Fibroblast of skin of back (primary cell): ENCODE data around the gene MCF2L.
"Not testable (repeated sequence)": the region's sequence is repeated elsewhere in the genome, so short reads cannot be mapped to it uniquely, and the experiment has no call there.

Experiments used
- DNase-seq: peaks from one replicate; pipeline ENCODE4 v3.0.0-alpha.2; 2013

MCF2L gene

DNA sequence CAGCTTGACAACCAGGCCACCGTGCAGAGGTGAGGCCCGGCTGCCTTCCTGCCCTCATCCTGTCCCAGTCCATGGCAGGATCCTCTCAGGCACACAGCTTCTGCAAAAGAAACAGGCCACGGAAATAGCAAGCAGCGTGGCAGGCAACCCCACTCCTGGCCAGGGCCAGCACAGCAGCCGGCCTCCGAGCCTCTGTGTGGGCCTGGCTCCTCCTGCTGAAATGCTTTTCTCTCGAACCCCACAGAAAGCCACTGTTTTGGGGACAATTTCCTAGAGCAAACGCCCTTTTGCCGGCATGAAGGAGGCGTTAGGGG lies 97.1 kb downstream of the MCF2L start:
- DNase-seq: no peak

DNA sequence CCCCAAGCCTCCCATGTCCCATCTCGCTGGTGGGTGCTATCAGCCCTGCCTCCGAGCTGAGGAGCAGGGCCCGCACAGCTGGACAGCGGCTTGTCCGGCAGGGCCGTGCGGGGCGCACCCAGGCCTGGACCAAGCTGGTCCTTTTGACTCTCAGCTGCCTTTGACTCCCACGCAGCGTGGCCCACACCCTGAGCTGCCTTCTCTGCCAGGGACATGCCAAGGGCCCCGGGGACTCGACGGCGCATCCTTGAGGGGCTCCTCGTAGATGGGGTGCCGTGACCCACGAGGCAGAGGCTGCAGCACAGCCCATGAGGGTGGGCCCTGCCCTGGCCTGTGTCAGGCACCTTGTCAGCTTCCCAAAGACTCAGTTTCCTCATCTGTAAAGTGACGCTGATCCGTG lies 97.7 kb downstream of the MCF2L start:
- no peak for DNase-seq

DNA sequence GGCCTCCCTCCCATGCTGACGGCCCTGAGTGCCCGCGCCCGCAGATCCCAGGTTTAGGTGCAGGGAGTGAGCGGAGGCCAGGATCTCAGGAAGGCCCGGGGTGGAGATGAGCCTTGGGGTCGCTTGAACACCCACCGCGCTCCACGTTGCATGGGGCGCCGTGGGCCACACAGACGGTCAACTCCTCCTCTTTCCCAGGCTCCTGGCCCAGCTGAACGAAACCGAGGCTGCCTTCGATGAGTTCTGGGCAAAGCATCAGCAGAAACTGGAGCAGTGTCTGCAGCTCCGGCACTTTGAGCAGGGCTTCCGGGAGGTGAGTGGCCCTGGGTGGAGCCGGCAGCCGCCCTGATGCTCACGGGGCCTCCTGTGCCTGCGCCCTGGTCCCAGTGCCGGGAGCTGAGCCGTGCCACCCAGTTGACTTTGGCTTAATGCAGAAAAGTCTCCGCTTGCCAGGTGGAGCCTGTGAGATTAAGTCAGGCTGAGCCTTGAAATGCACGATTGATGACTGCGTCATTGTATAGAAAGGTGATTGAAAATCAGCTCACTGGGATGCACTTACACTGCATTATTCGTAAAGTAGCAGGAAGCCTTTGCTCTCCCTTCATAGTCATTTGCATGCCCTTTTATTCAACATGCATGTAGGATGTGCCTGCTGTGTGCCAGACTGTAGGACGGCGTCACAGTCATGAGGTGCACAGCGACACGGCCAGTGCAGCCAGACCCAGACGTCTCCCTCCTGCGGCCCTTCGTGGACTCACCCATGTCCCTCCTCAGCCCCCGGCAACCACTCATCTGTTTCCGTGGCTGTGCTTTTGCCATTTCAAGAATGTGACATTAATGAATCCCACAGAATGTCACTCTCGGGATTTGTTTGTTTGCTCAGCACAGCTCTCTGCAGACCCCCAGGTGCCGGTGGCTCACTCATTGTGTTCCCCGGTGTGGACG lies 101.1 kb downstream of the MCF2L start:
- DNase-seq: no peak

DNA sequence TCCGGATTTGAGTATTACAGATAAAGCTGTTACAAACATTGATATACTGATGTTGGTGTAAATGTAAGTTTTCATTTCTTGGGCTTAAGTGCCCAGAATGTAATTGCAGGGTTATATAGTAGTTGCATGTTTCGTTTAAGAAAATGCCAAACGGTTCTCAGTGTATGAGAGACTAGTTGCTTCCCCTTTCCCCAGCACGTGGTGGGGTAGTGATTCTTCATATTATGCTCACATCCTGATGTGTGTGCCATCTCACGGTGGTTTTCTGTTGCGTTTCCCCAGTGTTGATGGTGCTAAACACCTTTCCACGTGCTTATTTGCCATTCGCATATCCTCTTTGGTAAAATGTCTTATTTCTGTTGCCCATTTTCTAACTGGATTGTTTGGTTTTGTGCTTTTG lies 101.8 kb downstream of the MCF2L start:
- DNase-seq: no peak

DNA sequence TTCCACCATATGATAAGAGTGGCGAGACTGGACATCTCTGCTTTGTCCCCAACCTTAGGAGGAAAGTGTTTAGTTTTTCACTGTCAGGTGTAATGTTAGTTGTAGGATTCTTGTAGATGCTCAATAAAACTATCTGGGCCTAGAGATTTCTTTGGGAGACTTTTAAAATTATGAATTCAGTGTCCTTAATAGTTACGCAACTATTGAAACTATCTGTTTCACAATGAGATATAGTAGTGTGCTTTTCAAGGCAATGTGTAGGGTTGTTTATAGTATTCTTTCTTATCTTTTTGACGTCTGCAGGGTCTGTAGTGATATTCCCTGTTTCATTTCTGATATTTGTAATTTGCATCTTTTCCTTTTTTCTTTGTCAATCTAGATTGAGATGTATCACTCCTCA lies 103.4 kb downstream of the MCF2L start:
- DNase-seq: no peak

DNA sequence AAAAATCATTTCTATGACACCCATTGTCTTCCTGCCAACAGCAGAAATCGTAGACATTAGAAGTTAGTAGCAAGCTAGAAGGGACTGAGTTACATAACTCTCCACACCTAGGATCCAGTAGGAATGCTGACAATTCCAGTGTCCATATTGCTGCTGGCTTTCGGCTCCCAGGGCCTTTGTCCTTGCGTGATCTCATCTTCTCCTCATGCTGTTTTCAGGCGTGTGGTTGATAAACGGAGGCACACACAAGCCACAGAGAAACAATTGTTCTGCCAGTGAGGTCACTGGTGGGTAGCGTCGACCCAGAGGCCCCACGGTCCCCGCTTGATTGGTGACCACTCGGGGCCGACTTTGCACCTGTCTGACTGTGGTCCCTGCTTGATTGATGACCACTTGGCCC lies 104.9 kb downstream of the MCF2L start:
- DNase-seq: no peak

DNA sequence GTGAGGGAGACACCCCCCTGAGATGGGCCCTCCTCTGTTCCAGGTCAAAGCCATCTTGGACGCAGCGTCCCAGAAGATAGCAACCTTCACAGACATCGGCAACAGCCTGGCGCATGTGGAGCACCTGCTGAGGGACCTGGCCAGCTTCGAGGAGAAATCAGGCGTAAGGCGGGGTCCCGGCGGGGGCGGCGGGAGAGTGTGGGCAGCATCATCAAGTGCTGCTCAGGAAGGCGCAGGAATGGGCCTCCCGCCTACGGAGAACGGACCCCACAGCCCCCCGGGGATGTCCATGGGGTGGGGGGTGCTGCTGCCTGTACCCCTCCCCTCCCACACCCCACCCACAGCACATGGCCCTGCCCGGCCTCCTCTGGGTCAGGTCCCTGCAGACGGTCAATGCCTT lies 105.4 kb downstream of the MCF2L start:
- DNase-seq: no peak

DNA sequence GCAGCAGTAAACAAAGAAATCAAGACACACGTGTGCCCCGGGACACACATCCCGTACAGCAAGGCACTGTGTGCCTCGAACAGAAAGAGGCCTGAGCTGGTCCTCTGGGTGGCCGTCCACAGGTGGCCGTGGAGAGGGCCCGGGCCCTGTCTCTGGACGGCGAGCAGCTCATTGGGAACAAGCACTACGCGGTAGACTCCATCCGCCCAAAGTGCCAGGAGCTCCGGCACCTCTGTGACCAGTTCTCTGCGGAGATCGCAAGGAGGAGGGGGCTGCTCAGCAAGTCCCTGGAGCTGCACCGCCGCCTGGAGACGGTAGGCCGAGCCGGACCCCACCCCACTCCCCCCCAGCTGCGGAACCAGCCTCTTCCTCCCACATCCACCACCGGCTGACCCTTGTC lies 105.9 kb downstream of the MCF2L start:
- no peak for DNase-seq

DNA sequence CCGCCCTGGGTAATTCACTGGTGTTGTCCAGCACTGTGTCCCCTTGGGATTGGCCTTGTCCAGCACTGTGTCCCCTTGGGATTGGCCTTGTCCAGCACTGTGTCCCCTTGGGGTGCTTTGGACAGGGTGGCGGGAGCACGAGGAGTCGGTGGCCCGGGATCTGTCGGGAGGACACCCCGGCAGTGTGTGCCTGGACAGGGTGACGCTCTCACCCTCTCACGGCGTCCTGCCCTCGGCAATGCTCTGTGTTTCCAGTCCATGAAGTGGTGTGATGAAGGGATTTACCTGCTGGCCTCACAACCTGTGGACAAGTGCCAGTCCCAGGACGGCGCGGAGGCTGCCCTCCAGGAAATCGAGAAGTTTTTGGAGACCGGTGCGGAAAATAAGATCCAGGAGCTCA lies 106.7 kb downstream of the MCF2L start:
- no peak for DNase-seq

DNA sequence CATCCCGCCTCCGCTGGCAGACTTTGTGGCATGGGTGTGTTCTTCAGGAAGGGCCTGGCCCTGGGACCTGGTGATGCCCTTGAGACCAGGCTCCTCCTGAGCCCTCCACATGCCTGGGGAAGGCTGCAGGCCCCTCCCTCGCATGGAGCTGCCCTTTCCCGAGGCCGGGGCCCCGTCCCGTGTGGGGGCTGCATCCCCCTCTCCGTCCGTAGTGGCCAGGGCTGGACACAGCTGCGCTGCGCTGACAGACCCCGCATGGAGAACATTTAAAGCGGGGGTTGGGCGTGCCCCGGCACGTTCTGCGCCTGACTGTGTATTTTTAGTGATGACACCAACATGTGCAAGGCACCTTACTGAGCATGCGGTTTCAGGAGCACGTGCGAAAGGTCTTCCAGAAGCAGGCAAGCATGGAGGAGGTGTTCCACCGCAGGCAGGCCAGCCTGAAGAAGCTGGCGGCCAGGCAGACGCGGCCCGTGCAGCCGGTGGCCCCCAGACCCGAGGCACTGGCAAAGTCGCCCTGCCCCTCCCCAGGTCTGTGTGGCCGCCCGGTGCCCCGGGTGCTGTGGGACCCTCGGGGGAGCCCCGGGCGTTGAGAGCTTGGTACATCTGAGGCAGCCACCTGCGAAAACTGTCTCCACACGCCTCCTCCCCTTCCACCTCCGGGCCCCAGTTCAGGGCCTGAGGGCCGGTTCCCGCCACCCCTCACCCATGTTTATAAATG lies 107.8 kb downstream of the MCF2L start:
- DNase-seq: no peak

DNA sequence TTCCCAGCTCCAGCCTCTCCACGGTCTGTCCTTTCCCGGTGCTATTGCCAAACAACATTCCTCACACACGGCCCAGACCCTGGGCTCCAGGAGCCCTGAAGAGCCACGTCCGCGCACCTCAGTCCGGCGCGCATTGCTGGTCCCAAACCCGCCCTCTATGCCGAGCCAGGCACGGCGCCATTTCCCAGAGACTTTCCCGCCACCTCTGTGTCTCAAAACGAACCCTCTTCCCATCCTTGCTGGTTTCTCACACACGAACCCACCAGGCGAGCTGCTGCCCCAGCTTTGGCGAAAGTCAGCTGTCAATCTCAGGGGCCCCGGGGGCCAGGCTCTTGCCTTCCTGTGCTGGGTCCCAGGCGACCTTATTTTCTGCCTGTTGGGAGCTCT lies 108.5 kb downstream of the MCF2L start:
- no peak for DNase-seq

DNA sequence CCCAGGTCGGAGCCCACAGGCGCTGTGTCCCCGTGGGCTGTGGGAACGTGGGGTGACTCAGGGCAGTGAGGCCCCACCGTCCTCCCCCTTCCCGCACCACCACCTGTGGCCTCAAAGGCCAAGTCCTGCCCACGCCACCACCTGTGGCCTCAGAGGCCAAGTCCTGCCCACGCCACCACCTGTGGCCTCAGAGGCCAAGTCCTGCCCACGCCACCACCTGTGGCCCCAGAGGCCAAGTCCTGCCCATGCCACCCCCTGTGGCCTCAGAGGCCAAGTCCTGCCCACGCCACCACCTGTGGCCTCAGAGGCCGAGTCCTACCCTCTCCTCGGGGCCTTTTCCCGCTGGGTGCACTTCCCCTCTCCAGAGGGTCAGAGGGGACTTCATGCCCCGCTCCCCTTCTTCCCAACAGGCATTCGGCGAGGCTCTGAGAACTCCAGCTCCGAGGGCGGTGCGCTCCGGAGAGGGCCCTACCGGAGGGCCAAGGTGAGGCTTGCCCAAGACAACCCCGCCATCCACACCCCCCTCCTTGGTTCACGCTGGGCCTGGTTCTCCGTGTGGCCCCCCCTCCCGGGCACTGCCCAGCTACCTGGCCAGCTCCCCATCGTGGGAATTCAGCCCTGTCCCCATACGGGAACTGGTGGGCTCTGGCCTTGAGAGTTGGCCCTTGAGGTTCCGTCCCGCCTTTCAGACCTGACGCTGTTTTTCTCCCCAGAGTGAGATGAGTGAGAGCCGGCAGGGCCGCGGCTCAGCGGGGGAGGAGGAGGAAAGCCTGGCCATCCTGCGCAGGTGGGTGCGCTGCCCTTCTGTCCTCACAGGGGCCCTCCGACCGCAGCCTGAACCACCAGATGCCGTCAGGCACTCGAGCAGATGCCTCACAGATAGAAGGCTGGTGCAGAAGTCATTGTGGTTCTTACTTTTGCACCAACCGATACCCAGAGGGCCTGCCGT lies 109.2 kb downstream of the MCF2L start:
- DNase-seq: no peak

DNA sequence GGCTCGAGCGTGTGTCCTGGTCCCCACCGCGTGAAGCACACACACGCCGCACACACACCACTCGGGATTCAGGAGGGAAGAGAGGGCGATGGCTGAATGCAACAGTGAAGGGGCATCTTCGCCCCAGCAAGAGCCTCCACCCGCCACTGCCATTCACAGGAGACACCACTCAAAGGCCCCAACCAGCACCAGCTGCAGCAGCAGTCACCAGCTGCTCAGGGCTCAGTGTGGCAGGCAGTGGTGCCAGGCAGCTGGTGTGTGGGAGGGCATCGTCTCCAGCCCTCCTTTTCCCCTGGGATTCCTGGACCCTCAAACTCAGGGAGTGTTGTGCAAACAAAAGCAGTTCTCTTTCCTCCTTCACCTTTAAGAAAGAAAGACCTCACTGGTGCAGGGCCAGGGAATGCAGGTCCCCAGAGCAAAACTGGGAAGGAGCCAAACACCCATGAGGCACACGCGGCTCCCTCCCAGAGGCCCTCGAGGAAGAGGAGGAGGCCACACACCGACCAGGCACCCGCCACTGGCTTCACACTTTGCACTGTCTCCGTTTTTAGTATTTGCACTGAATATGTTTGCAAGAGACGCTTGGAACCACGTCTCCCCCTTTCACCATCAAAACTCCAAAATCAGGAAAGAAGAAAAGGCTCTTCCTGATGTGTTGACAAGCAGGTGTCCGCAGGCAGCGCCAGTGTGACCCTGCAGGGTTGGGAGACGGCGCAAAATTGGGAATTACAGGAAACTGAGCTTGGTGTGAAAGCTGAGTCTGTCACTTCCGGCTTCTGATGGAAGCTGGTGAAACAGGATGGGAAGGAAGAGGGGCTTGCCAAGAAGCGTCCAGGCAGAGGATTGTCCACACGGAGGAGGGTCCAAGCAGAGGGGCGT lies 110.1 kb downstream of the MCF2L start:
- no peak for DNase-seq

DNA sequence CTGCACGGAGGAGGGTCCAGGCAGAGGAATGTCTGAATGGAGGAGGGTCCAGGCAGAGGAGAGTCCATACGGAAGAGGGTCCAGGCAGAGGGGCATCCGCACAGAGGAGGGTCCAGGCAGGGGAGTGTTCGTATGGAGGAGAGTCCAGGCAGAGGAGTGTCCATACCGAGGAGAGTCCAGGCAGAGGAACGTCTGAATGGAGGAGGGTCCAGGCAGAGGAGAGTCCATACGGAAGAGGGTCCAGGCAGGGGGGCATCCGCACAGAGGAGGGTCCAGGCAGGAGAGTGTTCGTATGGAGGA lies 110.7 kb downstream of the MCF2L start:
- DNase-seq: not testable (repeated sequence)

DNA sequence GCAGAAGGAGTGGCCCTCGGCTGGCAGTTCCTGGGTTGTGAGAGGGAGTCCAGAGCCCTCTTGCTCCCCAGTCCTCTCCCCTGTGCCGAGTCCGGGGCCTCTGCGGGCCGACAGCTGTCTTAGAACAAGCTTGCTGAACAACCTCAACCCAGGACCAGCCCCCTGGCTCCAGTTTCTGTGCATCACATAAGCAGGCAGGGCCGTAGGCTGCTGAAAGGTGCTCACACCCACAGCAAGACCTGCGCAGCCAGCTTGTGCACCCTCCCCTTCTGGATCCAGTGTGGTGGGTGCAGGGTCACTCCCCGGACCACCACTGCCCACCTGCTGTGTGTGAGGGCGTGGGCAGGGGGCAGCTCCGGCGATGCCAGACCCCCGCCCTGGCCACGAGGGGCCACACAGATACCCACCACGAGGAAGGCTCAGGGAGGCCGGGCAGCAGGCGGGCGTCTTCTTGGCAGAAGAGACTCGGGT lies 111.4 kb downstream of the MCF2L start:
- no peak for DNase-seq

DNA sequence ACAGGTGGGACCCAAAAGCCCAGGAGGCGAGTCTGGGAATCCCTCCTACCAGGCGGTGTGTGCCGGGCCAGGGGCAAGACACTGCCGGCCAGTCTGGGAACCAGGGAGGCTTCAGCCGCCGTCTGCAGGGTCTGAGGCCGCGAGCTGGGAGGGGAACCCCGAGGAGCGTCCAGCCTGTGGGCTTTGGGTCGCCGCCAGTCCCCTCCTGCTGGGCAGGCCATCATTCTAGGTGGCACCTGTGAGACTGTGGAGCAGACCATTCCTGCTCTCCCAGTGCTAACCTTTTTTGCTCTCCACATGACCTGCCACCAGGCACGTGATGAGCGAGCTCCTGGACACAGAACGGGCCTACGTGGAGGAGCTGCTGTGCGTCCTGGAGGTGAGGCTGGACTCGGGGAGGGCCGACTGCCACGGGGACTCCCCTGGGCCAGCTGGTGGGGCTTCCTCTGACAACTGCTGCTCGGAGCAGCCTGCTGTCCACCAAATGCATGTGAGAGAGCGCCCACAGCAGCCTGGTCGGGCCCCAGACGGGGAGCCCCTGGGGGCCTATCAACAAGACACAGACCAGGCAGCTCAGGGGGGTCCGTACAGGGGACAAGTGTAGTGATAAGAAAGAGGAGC lies 112.0 kb downstream of the MCF2L start:
- DNase-seq: no peak

DNA sequence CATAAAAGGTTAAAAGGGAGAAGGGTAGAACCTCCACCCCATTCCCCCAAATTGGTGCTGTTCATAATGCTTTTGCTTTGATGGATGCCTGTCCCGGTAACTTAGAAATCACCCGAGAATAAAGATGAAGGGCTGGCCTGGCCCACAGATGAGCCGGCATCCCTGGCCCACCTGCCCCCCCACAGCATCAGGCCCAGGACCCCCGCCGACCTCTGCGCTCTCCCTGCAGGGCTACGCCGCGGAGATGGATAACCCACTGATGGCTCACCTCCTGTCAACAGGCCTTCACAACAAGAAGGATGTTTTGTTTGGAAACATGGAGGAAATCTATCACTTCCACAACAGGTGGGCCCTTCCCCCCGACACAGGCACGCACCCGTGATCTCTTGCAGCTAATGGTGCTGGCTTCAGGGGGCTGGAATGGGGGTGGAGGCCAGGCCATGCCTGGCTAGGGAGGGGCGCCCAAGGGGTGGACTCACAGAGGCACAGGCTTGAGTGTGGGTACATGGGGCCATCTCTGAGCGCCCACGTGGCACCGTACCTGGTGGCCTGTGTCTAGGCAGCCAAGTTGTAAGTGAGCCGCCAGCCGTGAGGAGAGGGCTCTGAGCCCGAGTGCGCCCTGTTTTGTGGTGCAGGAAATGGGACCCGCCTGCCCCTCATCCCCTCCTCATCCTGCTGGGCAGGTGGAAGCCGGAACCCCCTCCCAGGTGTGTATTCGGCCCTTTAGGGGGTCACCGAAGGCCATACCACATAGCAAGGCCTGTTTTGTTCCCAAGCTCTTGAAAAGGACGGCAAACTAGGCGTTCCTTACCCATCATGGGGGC lies 113.4 kb downstream of the MCF2L start:
- no peak for DNase-seq

DNA sequence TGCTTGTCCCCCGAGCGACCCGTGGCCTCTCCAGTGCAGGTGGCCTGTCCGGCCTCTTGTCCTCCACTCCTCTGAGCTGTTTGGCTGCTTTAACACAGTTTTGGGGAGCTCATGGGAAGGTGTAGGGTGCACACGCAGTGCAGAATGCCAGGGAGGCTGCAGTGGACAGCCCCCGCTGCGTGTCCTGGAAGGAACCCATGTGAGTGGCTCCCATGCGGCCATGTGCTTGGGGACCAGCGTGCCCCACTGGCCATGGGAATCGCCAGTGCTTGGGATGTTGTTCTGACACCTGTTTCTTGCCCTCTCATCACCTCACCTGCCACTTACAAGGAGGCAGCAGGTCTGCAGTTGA lies 114.0 kb downstream of the MCF2L start:
- no peak for DNase-seq

DNA sequence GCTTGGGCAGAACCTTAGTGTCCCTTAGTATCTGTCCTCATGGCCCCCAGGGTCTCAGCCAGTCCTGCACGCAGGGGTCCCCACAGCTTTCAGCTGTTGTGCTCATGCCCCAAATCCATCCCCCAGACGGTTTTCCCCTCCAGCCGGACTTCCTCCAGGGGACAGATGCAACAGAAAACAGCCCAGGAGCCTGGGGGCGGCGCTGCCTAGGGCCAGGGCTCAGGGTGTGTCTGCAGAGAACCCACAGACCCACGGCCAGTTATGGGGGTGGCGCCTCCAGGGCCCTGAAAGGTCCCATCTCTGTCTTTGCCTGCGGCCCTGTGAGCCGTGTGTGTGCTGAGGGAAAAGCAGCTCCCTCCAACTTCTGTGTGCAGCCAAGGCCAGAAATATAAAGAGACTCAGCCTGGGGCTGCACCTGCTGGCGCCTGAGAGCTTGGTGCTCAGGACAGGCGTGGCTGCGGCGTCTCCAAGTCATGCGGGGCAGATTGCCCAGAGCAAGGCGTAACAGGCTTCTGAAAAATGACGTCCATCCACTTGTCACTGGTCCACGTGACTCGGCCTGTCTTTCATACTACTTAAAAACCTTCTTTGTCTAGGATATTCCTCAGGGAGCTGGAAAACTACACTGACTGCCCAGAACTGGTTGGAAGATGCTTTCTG lies 114.5 kb downstream of the MCF2L start:
- DNase-seq: no peak
